OCI-LY1 (cell line): ENCODE data around the gene SAMD13.

Experiments
- H2AFZ ChIP-seq: fragments of 200-600 bp; sonication (generic), shearing (Covaris generic); 2 replicates; pipeline ENCODE4 v1.6.0; 2014; ENCODE audit warnings: antibody characterized with exemption, mild to moderate bottlenecking, low read length
- H3F3A ChIP-seq: fragments of 200-600 bp; sonication (generic), shearing (Covaris generic); 2 replicates; pipeline ENCODE4 v1.6.0; 2014; ENCODE audit warnings: mild to moderate bottlenecking, antibody characterized with exemption, low read length, moderate library complexity; ENCODE audit not compliant: insufficient read depth
- H3K27ac ChIP-seq: fragments of 200-600 bp; sonication (generic); 2 replicates; pipeline ENCODE4 v1.5.1; 2014; ENCODE audit warnings: low read length, mixed run types, mild to moderate bottlenecking, low read depth; ENCODE audit not compliant: poor library complexity, severe bottlenecking
- H3K27me3 ChIP-seq: fragments of 200-600 bp; sonication (generic); 2 replicates; pipeline ENCODE4 v1.6.0; 2014; ENCODE audit warnings: antibody characterized with exemption, mild to moderate bottlenecking, low read length, moderate library complexity; ENCODE audit not compliant: insufficient read depth
- H3K36me3 ChIP-seq: fragments of 200-600 bp; sonication (generic); 2 replicates; pipeline ENCODE4 v1.6.1; 2014; ENCODE audit warnings: mild to moderate bottlenecking, antibody characterized with exemption, low read length, moderate library complexity, mixed read lengths; ENCODE audit not compliant: insufficient read depth
- H3K4me1 ChIP-seq: fragments of 200-600 bp; sonication (generic); 2 replicates; pipeline ENCODE4 v1.5.1; 2014; ENCODE audit warnings: mild to moderate bottlenecking, low read length, moderate library complexity; ENCODE audit not compliant: insufficient read depth, severe bottlenecking
- H3K4me2 ChIP-seq: fragments of 200-600 bp; sonication (generic), shearing (Covaris generic); 2 replicates; pipeline ENCODE4 v1.6.1; 2014; ENCODE audit warnings: low read length
- H3K4me3 ChIP-seq: fragments of 200-600 bp; sonication (generic); 2 replicates; pipeline ENCODE4 v1.5.1; 2014; ENCODE audit warnings: low read length, low read depth, mild to moderate bottlenecking, mixed read lengths; ENCODE audit not compliant: poor library complexity, severe bottlenecking
- H3K79me2 ChIP-seq: fragments of 200-600 bp; shearing (Covaris generic); 2 replicates; pipeline ENCODE4 v1.6.1; 2016; ENCODE audit warnings: mixed run types, low read length, mixed read lengths; ENCODE audit not compliant: insufficient read depth
- H3K9ac ChIP-seq: fragments of 200-600 bp; sonication (generic), shearing (Covaris generic); 2 replicates; pipeline ENCODE4 v1.6.1; 2014; ENCODE audit warnings: mild to moderate bottlenecking, low read length, mixed read lengths
- H3K9me2 ChIP-seq: fragments of 200-600 bp; sonication (generic), shearing (Covaris generic); 2 replicates; pipeline ENCODE4 v1.6.1; 2014; ENCODE audit warnings: low read depth, mild to moderate bottlenecking, low read length, mixed read lengths
- H3K9me3 ChIP-seq: fragments of 200-600 bp; shearing (Covaris generic); 2 replicates; pipeline ENCODE4 v1.6.1; 2014; ENCODE audit warnings: low read length, mixed read lengths
- H4K20me1 ChIP-seq: fragments of 200-600 bp; sonication (generic), shearing (Covaris generic); 2 replicates; pipeline ENCODE4 v1.6.0; 2016; ENCODE audit warnings: mild to moderate bottlenecking, low read length; ENCODE audit not compliant: insufficient read depth
- CTCF ChIP-seq: fragments of 200-600 bp; sonication (generic), shearing (Covaris generic); IDR thresholded peaks from 2 replicates; pipeline ENCODE4 v1.5.1; 2017; ENCODE audit warnings: mild to moderate bottlenecking, antibody characterized with exemption, low read length, moderate library complexity, mixed read lengths
- EZH2 ChIP-seq: fragments of 200-600 bp; sonication (generic), shearing (Covaris generic); IDR thresholded peaks from 2 replicates; pipeline ENCODE4 v1.8.0; 2017; ENCODE audit warnings: borderline replicate concordance, mixed run types, mild to moderate bottlenecking, antibody characterized with exemption, low read length, moderate library complexity, mixed read lengths

Gene SAMD13

GRCh38 chr1:84259989-84260388, 41.5 kb upstream of the SAMD13 start:
- Histone ChIP-seq H3K4me2 (no peak overlapping the region), H3K27ac (no peak overlapping the region), H3K36me3 (no peaks in the 10 kb centered on the region), H4K20me1 (no peaks in the 10 kb centered on the region), H3K4me1 (no peaks in the 10 kb centered on the region), H3K9ac (no peak overlapping the region), H3F3A (no peaks in the 10 kb centered on the region), H3K27me3 (no peaks in the 10 kb centered on the region), H3K4me3 (no peak overlapping the region), H3K79me2 (no peaks in the 10 kb centered on the region), H3K9me3 (no peaks in the 10 kb centered on the region), H3K9me2 (no peaks in the 10 kb centered on the region), H2AFZ (no peak overlapping the region)
- TF ChIP-seq CTCF (no peak), EZH2 (no peak)

GRCh38 chr1:84260852-84261518, 40.5 kb upstream of the SAMD13 start:
- Histone ChIP-seq H3K27me3 (no peaks in the 10 kb centered on the region), H3K9me3 (no peaks in the 10 kb centered on the region), H3K79me2 (no peaks in the 10 kb centered on the region), H3K9me2 (no peaks in the 10 kb centered on the region), H3K9ac (no peak overlapping the region), H3K4me1 (no peaks in the 10 kb centered on the region), H3K4me2 (no peak overlapping the region), H2AFZ (no peak overlapping the region), H3K36me3 (no peaks in the 10 kb centered on the region), H3K4me3 (no peak overlapping the region), H3F3A (no peaks in the 10 kb centered on the region), H4K20me1 (no peaks in the 10 kb centered on the region), H3K27ac (no peak overlapping the region)
- TF ChIP-seq CTCF (no peak), EZH2 (no peak)

GRCh38 chr1:84264961-84265360, 36.5 kb upstream of the SAMD13 start:
- no peak overlapping the region for H2AFZ ChIP-seq
- no peak overlapping the region for H3K4me2 ChIP-seq
- H3K27ac ChIP-seq = no peak overlapping the region
- H3K27me3 ChIP-seq = no peaks in the 10 kb centered on the region
- no peak overlapping the region for H3K4me3 ChIP-seq
- H3K9ac ChIP-seq = no peak overlapping the region
- H3K9me2 ChIP-seq = no peaks in the 10 kb centered on the region
- no peaks in the 10 kb centered on the region for H3F3A ChIP-seq
- TF ChIP-seq EZH2 = no peak
- no peak for TF ChIP-seq CTCF
- H4K20me1 ChIP-seq = no peaks in the 10 kb centered on the region
- no peaks in the 10 kb centered on the region for H3K36me3 ChIP-seq
- H3K4me1 ChIP-seq = no peaks in the 10 kb centered on the region
- H3K9me3 ChIP-seq = no peaks in the 10 kb centered on the region
- H3K79me2 ChIP-seq = no peaks in the 10 kb centered on the region
